ENCODE measurements around the gene PACSIN2.

- TF ChIP-seq CTCF (IDR thresholded peaks at IDR 0.05) (no peak), ZFX (IDR thresholded peaks at IDR 0.05; ENCODE audit: borderline replicate concordance) (no peak)
These were observed 170.2 kb downstream of the PACSIN2 start for GRCh38 chr22:42844756-42845155.
